SH-SY5Y (cell line): Measurements from ENCODE around the gene FBL.

Experiments
- GATA2 ChIP-seq: IDR thresholded peaks from 2 replicates; pipeline ENCODE4 v1.6.1; 2011; ENCODE audit warnings: mild to moderate bottlenecking, low read depth, low read length
- GATA3 ChIP-seq: IDR thresholded peaks from 2 replicates; pipeline ENCODE4 v1.6.1; 2011; ENCODE audit warnings: low read depth, mild to moderate bottlenecking, low read length, moderate library complexity

Gene FBL

DNA sequence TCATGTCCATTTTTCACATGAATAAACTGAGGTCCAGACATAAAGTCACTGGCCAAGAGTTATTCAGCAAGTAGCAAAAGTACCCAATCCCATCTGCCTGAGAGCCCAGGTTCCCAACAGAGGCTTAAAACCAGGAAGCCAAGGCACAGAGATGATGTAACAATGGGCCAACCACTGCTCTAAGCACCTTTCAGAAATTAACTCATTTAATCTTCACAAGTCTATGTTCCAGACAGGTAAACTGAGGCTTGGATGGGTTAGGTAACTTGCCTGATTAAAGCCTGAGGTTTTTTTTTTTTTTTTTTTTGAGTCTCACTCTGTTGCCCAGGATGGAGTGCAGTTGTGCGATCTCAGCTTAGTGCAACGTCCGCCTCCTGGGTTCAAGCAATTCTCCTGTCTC is 8.2 kb downstream of the FBL start:
- TF ChIP-seq GATA2 (no peak), GATA3 (no peak)

DNA sequence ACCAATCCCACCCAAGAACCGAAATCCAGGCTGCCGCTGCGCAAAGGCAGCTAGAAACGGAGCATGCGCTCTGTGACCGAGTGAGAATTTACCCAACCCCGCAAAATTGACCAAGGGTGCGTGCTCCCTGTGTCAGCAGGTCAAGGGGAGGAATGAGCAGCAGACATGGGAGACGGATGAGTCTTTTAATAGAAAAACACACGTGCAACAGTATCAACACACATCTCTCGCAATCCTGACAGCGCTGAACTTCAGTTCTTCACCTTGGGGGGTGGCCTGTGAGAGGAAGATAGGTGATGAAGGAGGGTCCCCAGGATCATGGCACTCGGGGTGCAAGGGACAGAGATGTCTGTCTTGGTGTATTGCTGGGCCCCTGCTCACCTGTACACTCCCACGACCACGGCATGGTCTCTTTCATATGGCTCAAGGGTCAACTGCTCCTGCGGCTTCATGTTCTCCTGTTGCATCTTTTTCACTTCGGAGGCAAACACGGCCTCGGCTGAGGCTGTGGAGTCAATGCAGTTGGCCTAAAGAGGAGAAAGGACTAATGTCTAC is 11.8 kb downstream of the FBL start:
- no peak for TF ChIP-seq GATA2
- TF ChIP-seq GATA3, result no peak

DNA sequence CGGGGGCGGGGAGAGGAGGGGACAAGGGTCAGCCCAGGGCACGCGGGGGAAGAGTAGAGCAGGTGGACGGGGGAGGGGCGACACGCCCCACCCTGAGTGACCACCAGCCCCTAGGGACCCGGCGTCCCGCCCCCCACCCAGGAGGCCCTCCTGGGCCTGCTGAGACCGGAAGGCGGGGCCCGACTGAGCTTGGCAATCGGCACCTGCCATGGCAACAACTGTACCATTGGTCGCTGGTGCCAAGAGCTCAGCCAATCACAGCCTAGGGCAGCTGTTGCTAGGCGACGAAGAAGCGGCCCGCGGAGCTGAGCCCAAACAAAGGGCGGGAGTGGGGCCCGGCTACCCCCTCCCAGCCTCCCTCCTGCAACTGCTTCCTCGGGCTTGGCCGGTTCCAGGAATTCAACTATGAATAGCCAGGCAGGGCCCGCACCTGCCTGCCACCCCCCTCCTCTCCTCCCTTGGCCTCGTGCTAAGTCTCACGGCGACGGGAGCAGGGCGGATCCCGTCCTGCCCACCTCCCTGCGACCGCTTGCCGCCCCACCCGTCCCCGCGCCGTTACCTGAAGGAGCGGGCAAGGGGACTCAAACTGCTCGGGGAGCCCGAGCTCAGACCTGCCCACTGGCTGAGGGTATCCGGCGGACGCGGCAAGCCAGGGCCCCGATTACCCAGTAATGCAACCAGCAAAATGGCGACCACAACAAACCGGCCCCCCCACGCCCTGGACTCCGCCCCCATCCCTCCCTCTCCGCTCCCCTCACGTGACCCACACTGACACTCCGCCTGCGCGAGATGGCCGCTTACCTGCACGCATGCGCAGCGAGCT is 12.5 kb downstream of the FBL start, which contains the start of gene DYRK1B:
Gene DYRK1B (minus strand): TSS at position 699 of the 823 bp plus-strand sequence. CDS start 2,295 bp downstream, outside the sequence.
- TF ChIP-seq GATA3 (no peak), GATA2 (no peak)

DNA sequence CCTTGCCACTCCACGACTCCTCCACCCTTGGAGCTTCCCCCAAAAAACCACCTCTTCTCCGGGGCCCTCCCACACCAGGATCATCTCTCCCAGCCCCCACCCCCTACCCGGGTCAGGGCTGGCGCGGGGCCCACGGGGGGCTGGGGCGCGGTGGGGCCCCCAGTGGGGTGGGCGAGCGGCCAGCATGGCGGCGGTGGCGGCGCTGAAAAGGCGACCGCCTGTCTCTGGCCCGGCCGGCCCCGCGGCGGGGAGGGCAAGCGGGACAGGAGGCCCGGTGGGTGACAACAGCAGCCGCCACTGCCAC is 13.1 kb downstream of the FBL start:
- TF ChIP-seq GATA3 (no peak), GATA2 (no peak)

DNA sequence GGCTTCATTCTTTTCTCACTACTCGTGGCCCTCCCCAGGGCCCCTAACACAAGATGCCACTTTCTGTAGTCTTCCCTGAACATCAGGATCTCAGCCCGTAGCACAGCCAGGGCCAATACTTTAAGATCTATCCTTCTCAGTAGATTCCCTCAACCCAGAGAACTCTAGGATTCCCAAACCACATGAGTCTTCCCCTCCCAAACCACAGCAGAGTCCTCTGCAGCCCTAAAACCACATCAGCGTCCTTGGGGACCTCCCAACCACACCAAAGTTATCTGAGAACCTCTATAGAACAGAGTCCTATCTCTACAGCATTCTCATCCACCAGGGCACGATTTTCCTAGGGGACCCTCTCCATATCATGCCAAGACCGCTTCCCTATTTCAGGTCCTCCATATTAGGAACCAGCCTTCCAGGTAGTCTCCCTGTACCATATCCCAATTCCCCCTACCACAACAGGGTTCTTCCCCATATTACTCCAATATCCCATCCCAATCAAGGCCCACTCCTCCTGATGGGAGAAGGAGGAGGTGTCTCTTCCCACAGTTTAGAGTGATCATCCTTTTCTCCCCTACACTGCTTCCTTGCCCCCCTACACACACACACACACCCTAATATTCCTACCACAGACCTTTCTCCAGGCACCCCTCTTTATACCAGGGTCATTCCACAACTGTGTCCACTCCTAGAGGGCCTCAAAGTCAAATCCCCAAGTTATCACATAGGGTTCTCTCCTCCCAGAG is 13.7 kb downstream of the FBL start:
- no peak for TF ChIP-seq GATA3
- no peak for TF ChIP-seq GATA2

DNA sequence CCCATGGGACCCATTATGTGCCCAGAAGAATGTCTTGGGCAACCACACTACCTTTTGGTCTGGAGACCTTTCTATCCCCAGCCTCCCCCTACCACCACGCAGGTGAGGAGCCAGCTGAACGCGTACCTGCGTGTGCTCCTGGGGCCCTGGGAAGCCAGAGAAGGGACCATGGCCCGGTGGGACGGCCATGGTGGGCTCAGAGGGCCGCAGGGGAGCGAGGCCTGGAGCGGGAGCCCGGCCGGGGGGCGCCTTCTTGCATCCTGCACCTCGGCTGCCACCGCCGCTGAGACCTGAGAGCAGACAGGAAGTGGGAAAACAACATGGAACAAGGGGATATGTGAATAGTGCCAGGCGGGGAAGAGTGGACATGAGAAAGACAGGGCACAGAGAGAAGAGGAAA is 14.5 kb downstream of the FBL start:
- no peak for TF ChIP-seq GATA3
- no peak for TF ChIP-seq GATA2

DNA sequence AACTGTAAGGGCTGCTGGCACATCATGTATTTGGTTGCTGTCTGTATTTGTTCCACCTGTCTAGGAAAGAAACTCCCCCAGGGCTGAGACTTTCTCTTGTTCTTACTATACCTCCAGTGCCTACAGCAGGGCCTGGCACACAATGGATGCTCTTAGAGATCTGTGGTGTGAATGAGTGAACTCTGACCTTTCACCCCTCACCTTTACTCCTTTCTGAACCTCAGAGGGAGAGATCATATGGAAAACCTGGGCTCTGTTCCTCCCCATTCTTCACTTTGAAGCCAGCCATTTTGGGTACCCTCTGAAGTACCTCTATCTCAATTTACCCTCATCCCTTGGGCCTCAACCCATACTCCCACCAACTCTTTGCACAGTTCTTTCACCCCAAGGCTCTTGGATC is 15.3 kb downstream of the FBL start:
- TF ChIP-seq GATA2 (no peak), GATA3 (no peak)

DNA sequence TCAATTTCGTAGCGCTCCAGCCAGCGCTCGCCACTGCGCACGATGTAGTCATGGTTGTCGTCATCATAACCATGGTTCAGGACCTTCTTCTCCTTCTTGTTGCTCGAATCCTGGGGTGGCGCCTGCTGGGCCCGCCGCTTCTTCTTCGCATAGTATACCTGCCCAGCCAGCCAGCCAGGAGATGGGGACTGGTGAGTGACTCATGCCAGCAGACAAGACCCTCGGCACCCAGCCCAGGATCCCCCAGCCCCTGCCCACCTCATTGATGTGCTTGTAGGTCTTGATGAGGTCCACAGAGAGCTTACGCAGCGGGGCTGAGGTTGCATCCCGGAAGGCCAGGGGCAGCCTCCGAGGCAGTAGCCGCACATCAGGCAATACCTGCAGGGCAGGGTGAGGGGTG is 15.8 kb downstream of the FBL start:
- TF ChIP-seq GATA3 (no peak), GATA2 (no peak)

DNA sequence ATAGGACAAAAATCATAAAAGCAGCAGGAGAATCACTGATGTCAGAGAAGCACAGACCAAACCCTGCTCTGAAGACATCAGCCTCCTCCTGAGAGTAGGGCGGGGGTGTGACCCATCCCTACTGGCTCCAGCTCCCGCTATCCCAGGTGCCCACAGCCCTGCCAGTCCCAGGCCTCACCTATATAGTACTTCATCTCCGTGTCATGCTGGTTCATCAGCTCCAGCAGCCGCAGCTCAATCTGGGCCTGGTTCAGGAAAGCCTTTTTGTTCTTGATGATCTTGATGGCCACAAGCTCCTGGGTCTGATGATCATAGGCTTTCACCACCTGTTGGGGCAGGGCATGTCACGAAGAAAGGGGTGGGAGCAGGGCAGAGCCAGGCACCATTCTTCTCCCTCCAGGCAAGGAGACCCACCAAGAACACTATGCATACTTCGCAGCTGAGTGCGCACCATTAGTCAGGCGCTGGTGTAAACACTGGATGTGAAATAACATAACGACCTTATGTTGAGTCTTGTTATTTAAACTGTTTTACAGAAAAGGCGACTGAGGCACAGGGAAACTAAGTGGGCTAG is 16.4 kb downstream of the FBL start:
- TF ChIP-seq GATA2 (no peak), GATA3 (no peak)

DNA sequence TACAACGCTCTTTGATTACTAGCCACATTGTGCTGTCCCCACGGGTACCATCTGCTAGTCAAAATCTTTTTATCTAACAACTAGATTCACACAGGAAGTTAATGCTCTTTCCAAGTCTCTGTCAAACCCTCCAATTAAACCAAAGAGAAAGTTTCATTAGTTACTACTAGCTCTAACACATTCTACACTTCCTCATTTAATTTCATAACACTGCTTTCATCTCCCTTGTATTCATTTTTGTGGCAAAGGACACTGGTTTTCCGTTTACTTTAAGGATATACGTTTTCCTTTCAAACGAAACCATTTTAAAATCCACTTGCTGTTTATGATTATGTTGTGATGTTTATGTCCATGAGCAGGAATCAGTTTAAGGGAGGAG is 17.5 kb downstream of the FBL start:
- no peak for TF ChIP-seq GATA2
- TF ChIP-seq GATA3, result no peak

DNA sequence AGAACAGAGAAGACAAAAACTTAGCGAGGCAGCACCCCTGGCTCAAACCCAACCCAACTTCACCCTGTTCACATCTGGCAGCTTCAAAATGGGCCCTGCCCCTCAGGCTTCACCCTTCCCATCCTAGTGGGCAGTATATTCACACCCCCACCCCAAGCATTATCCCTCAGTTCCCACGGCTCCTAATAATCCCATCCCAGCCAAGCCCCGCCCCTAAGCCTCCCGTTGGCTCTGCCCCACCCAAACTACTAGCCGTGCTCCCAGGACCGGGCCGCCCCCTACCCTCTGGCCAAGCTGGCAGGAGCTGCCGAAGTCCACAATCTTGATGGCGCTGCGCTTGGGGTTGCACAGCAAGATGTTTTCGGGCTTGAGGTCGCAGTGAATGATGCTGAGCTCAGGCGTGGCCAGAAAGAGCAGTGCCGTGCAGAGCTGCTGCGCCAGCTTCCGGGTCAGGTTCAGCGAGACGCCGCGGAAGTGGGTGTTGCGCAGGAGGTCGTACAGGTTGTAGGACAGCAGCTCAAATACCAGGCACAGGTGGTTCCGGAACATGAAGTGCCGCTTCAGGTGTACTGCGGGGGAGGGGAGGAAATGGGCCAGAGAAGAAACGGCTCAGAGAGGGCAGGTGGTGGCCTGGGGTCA is 18.0 kb downstream of the FBL start:
- no peak for TF ChIP-seq GATA3
- TF ChIP-seq GATA2, result no peak

DNA sequence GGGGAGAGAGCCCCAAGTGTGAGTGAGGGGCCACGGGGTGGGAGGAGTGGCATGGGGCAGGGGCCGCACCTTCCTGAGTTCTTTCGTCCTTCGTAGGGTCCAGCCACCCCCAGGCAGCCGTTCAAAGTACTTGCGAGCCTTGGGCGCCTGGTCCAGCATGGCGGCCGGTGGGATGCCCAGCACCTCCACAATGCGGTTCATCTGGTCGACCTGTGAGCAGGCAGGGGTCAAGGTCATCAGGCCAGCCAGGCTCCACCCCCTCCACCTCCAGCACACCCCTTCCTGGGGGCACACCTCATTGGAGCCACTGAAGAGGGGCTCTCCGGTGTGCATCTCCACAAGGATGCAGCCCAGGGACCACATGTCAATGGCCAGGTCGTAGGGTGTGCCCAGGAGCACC is 19.0 kb downstream of the FBL start:
- TF ChIP-seq GATA2, result no peak
- TF ChIP-seq GATA3, result no peak

DNA sequence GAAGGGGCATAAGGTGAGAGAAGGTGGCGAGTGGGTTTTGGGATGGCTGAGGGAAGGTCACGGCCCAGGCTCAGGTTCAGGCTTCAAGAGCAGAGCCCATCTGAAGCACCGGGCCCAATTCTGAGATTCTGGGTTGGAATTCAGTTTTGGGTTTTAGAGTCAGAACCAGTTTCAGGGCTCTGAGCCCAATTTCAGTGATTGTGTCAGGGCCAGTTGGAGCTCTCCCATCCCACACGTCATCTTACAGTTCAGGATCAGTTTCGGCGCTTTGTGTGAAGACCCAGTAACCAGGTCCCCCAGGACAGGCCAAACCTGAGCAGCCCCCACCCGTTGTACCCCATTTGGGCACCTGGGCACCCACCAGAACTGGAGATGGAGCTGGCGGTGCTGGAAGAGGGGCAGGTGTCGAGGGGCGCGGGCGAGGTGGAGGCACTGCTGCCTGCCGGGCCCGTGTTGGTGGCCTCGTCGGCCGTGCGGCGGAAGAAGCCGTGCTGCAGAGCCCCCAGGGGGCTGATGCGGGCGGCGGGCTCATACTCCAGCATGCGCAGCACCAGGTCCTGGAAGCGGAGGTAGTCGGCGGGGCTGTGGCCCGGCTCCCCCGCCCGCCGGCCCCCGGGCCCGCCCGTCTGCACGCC is 19.8 kb downstream of the FBL start:
- TF ChIP-seq GATA3 (no peak), GATA2 (no peak)
